Umbilical cord (tissue), 2 donors: ENCODE measurements around the gene CRISPLD2. TPM values are rescaled to one million over a fixed set of nuclear protein-coding genes. Genes with fewer than 3 reads are reported as not detected.
"Not testable (repeated sequence)": the region's sequence is repeated elsewhere in the genome, so short reads cannot be mapped to it uniquely, and the experiment has no call there.

ENCODE experiments used
- DNase-seq: peaks from one replicate; pipeline ENCODE4 v3.0.0-alpha.2; 2015; ENCODE audit warnings: low spot score
- total RNA-seq: library from RNA; depleted of rRNA; stranded (reverse); fragments of >200 nt; gene quantifications from one replicate; pipeline ENCODE4 v1.2.3, GENCODE V29; 2014; ENCODE audit warnings: low replicate concordance; ENCODE audit not compliant: insufficient read depth

The CRISPLD2 gene
- total RNA-seq, 1 donor from 2014 or later, result 1,006 TPM

DNA sequence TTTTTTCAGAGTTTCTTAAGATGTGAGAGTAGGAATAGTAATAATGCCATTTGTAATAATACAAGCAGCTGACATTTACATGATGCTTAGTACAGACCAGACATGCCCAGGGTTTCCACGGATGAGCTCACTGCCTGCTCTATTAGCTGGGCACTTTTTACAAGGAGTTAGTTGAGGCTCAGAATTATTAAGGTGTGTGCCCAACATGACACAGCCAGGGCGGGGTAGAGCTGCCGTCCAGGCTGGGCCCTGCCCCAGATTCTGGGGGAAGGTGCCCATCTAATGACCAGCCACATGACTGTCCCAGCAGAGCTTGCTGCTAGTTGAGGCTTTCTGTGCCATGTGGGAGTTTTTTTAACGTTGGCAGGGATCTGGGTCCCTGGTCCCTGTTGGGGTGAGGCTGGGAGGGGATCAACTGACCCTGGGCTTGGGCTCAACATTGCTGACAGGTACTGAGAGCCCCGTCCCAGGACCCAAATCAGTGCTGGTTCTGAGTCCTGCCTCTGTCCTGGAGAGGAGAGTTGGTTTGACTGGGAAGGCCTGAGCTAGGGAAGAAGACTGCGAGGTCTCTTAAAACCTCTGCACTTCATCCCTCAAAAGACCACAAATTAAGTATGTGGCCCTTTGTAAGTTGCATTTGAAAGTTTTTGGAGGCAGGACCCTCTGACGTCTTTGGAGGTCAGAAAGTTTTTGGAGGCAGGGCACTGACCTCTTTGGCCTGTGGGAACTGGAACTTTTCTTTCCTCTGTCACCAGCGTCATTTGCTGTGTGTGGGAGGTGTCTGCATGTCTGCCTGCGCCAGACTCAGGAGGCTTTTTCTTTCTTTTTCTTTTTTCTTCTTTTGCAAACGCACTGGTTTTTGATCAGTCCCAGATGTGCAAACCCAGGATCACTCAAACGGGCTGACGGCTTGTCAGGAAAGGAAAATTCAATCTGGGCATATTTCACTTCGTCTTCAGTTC, 2.2 kb downstream of the CRISPLD2 start:
- DNase-seq, result no peak

- DNase-seq, result no peak
Observed at GRCh38 chr16:84822990-84823389, 3.2 kb downstream of the CRISPLD2 start.

- DNase-seq, result no peak
Observed at GRCh38 chr16:84823484-84823883, 3.7 kb downstream of the CRISPLD2 start.

DNA sequence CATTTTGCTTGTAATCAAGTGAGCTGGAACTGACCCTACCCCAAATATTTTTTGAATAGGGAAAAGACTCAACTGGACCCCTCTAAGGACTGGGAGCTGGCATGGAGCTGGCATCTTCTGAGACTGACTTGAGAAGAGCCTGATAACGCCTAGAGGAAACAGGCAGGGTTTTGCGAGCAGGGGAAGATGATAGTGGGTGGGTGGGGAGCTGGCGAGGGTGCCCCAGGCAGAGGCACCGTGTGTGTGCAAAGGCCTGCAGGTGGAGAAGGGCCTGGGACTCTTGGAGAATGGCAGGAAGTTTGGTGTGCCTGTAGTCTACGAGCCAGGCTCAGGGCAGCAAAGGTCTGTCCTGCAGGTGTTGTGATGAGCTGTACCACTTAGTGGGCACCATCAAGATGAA, 4.1 kb downstream of the CRISPLD2 start:
- no peak for DNase-seq

- no peak for DNase-seq
Observed at GRCh38 chr16:84825896-84826557, 6.2 kb downstream of the CRISPLD2 start.

GRCh38 chr16:84826558-84826941, 6.8 kb downstream of the CRISPLD2 start:
- peak; percentile 98 for DNase-seq

DNA sequence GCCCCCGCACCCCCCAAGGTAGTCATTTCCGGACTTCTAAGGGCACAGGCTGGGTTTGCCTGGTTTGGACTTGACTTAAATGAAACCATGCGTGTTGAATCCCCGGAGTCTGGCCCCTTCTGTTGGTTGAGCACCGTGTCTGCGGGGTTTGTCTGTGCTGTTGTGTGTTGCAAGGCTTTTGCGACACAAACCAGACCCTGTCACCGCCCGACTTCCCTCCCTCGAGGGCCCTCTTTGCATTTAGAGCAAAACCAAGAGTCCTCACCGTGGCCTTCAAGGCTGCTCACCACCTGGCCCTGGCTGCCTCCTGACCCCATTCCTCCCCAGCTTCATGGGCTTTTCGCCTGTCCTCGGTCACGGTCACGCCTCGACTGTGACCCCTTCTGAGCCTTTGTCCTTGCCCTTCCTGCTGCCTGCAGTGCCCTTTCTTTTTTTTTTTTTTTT, 7.4 kb downstream of the CRISPLD2 start:
- peak; percentile 89 for DNase-seq

- DNase-seq, result no peak
Observed at GRCh38 chr16:84827897-84828296, 8.1 kb downstream of the CRISPLD2 start.

- DNase-seq, result no peak
Observed at GRCh38 chr16:84828322-84828721, 8.5 kb downstream of the CRISPLD2 start.

- peak; percentile 98 for DNase-seq
Observed at GRCh38 chr16:84829168-84829965, 9.6 kb downstream of the CRISPLD2 start.

GRCh38 chr16:84830765-84831384, 11.1 kb downstream of the CRISPLD2 start:
- DNase-seq, result no peak

DNA sequence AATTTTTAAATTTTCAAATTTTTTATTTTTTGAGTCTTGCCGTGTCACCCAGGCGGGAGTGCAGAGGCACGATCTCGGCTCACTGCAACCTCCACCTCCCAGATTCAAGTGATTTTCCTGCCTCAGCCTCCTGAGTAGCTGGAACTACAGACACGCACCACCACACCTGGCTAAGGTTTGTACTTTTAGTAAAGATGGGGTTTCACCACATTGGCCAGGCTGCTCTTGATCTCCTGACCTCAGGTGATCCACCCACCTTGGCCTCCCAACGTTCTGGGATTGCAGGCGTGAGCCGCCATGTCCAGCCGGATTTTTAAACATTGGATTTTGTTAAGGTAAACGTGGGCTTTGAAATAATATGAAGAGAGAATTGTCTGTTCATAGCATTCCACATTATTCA, 11.9 kb downstream of the CRISPLD2 start:
- DNase-seq, result not testable (repeated sequence)

DNA sequence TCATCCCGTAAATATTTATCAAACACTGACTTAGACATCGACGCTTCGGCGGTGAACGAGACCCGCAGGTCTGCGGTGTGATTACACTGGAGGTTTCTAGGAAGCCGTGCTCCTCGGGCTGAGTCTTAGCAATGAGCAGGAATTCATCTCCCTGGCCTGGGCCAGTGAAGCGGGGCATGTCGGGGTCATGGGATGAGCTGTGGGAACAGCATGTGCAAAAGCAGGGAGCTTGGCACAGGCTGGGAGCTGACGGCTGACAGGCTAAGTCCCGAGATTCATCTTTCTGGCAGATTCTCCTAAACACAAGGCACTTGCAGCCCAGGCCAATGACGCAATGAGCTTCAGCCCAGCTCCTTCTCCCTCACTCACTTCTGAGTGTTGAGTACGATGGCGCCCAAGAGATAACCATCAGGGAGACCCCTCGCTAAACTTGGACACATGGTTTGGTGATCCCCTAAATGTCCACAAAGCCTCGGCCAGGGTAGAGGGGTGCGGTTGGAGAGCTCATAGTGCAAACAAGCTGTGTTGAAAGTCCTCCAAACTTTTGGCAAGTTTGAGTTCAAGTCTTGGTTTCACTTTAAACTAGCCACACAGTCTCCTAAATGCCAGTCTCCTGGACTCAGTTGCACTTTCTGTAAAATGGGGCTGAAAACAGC, 12.8 kb downstream of the CRISPLD2 start:
- peak; percentile 98 for DNase-seq

GRCh38 chr16:84833144-84833500, 13.3 kb downstream of the CRISPLD2 start:
- peak; percentile 85 for DNase-seq

- DNase-seq, result no peak
Observed at GRCh38 chr16:84833542-84834402, 14.0 kb downstream of the CRISPLD2 start.

- DNase-seq, result no peak
Observed at GRCh38 chr16:84834403-84834772, 14.6 kb downstream of the CRISPLD2 start.

DNA sequence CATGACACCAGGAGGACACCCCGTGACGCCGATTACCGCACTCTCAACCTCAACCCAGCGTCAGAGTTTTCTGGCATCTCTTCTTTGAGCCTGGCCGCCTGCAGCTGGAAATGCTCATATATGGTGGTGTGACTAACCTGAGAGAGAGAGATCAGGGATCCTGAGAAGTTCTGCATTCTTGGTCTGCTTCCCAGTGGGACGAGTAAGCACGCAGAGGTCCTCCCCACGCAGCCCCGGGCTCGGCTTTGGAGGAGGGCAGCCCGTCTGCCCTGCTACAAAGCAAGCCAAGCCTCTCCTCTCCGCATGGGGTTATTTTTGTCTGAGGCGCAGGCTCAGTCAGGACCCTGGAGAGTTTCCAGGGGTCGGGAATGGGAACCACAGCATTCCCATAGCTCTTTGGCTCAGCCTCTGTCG, 16.5 kb downstream of the CRISPLD2 start:
- peak; percentile 98 for DNase-seq

DNA sequence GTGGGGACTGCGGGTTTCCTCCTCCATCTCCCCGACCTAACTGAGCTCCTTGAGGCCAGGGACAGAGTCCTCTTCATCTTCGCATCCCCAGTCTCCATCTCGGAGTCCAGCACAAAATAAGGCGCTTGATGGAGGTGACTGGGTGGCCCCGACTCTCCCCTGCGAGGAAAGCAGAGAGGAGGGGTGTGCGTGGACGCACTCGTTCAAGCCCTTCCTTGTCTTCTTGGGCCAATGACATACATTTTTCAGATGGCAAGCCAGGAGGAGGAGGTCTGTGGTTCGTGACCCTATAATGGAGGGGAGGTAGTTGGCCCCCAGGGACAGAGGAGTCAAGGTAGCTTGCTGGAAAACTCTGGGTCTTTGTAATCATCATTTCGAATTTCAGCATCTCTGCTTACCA, 17.2 kb downstream of the CRISPLD2 start:
- DNase-seq, result no peak

DNA sequence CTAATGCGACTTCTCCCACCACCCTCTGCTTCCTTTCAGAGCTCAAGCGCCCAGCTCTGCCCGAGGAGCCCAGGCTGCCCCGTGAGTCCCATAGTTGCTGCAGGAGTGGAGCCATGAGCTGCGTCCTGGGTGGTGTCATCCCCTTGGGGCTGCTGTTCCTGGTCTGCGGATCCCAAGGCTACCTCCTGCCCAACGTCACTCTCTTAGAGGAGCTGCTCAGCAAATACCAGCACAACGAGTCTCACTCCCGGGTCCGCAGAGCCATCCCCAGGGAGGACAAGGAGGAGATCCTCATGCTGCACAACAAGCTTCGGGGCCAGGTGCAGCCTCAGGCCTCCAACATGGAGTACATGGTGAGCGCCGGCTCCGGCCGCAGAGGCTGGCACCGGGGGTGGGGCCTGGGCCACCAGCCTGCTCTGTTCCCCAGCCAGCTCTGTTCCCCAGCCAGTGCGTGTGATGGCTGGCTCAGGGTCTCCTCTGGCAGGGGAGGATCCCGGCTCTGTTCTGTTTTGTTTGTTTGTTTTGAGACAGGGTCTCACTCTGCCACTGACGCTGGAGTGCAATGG, 18.7 kb downstream of the CRISPLD2 start:
- no peak for DNase-seq

DNA sequence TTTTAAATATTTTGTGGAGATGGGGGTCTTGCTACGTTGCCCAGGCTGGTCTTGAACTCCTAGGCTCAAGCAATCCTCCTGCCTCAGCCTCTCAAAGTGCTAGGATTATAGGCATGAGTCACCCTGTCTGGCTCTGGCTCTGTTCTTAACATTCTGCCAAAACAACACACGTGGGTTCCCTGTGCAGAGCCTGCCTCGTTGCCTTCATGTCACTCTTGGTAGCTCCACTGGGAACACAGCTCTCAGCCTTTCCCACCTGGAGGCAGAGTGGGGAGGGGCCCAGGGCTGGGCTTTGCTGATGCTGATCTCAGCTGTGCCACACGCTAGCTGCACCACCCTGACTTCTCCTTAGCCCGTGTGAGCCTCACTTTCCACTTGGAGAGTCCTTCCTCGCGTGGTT, 19.3 kb downstream of the CRISPLD2 start:
- peak; percentile 65 for DNase-seq
